Keratinocyte (primary cell): ENCODE measurements around the gene ALPI.

ENCODE experiments used
- CTCF ChIP-seq, 3 experiments: IDR thresholded peaks in 1 of 3; conservative IDR thresholded peaks in 1 of 3; optimal IDR thresholded peaks in 1 of 3; 2 replicates in 2 of 3; 3 replicates in 1 of 3; pipeline versions ENCODE3 to v1.5.1; 2011; ENCODE audit warnings: low read length in 3 of 3, mild to moderate bottlenecking in 3 of 3, moderate library complexity in 2 of 3, control low read depth in 1 of 3, inconsistent platforms in 1 of 3; ENCODE audit not compliant: insufficient read depth in 2 of 3; ENCODE audit errors: extremely low read depth in 1 of 3
- EZH2 ChIP-seq: IDR thresholded peaks from one replicate; pipeline ENCODE4 v1.6.1; 2012; ENCODE audit warnings: inconsistent platforms, mild to moderate bottlenecking, low read length, moderate library complexity

- TF ChIP-seq CTCF (optimal IDR thresholded peaks at IDR 0.05 in 1 of 3, IDR thresholded peaks at IDR 0.05 in 1 of 3, conservative IDR thresholded peaks at IDR 0.05 in 1 of 3; ENCODE audit: extremely low read depth in 1 of 3, insufficient read depth in 2 of 3, low read length in 3 of 3) (no peak), EZH2 (no peak)
Measured at GRCh38 chr2:232483923-232484627, 28.1 kb downstream of the ALPI start.
